ENCODE results near the gene PMP22.

PMP22 gene

DNA sequence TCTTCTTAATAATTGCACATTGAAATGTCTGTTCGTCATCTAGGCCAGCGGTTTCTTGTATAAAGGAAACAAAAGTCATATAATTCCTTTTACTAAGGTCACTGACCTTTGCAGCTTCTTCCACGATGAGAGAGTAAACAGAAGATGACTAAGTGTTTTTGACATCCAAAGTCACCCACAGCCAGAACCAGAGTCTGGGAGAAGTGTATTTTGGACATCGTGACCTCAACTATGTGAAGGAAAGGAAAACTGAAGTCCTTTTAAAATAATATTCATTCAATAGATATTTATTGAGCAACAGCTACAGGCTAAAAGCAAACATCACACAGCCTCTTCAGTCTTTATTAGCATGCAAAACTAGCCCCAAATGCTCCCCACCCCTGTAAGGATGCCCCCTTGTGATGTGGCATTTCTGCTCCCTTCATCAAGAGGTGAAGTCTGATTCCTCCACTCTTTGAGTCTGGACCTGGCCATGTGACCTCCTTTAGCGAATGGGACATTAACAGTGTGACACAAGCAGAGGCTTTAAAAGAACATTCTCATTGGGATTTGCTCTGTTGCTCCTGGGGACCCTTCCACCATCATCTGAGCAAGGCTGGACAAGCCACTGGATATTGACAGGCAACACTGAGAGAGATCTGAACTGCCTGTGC, 8.1 kb upstream of the PMP22 start:
- no peak for DNase-seq

DNA sequence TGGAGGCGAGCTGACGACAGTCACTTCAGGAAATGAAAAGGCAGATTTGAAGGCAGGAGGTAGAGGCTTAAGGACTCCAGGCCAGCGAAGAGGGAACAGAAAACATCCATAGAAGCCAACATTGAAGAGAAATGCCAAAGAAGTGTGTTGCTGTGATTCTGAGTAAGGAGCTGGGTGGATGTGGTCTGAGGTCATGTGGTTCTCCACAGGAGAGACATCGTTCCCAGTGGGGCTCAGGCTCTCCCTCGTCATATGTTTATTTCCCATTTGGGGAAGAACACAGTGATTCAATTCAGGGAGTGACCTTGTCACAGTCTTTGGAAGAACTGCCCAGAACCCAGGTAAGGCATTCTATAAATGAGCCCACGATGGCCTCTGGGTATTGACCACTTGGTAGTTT, 6.6 kb upstream of the PMP22 start:
- no peak for DNase-seq

DNA sequence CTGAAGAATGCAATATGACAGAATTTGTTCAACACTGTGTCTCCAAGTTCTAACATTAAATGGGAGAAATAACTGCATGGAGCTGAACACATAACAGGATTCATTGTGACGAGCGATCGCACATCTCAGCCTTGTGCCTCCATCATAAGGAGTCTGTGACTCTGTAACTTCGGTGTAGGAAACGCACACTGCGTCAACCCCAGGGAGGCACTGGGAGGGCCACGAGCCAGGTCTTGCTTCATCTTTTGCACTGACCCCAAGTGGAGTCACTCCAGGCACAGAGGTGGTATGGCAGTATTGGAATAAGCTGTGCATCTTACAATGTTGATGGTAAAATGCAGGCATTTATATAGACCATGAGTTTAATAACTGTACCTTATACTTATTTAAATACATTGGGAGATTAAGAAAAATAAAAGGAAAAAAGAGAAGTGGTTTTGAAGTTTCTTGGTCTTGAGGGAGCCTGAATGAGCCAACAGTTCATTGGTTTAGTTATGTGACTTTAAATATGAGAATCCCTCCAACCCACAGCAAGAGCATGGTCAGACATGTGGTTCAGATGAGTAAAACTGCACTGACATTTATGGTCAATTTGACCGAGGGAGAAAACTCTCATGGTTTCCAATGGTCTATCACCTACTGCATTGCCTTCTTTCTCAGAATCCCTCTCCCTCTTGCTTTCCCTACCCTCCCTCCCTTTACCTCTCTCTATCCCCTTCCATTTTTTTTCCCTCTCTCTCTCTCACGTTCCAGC, 5.7 kb upstream of the PMP22 start:
- no peak for DNase-seq

DNA sequence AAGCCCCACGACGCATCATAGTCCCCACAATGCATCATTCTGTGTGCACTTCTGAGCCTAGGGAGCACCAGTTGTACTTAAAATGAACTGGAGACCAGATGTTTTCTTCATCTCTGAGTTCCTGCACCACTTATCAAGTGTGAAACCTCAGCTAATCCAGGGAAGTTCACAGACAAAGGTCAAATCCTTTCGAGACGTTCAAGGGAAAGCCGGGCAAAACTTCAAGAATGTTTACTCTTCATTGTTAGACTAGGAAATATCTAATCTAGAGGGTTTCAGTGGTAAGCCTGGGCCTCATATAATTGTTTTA, 4.6 kb upstream of the PMP22 start:
- DNase-seq = no peak

DNA sequence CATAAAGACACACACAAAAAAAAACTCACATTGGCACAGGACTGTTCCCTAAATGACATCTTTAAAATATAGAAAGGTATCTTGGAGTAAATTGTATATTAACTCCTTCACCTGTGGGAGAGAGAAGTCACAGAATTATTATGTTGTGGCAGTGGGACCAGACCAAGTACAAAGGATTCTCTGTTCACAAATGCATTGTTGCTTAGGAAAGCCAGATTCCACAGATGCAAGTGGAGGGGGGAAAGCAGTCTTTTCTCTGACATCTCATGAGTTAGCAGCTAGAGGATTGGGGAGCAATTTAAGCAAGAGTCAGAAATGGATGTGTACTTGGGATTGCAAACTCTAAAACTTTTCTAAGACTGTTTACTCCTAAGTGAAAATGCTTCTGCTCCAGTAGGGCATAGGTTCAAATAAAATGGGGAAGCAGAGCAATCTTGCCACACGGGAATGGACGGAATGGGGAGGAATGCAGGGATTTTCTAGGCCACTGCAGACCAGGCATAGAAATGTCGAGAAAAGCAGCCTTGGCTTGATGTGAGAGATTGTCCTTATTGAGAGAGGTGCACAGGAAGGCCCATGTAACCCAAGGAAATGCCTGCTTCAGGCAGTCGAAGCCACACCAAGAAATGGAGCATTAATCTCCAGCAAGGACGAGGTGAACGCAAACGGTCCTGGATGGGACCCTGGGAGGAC, 4.1 kb upstream of the PMP22 start:
- no peak for DNase-seq

DNA sequence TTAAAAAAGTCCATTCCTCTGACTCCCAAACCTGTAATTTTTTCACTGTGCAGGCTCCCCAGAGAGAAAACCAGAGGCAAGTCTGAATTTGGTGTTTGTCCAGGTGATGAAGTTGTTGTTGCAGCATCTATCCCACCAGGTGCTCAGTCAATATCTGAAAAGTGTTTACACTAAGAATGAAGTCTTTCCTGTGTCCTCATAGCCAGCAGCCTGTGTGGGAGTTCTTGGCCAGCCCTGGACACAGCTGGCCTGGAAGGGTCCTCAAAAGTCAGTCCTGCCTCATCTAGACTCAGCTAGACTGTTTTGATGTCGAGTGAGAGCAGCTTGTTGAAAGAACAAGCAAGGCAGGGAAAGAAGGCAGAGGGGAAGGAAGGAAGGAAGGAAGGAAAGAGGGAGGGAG, 3.3 kb upstream of the PMP22 start:
- no peak for DNase-seq

DNA sequence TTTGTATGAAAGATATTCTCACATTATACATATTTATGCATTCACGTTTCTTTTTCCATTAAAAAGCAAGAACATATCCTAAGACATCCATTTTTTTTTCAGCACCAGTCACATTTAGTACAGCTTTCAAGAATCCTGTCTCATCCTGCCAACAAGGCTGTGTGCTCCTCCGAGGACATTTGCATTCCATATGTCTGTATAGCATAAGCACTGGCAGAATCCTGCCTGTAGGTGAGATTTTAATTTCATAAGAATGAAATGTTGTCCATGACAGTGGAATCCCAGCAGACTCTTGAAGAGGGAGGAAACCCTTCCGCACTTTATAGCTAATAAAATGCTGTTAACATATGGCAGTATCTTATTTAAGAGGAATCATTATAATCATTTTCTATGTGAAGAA, 2.9 kb upstream of the PMP22 start:
- DNase-seq = no peak

DNA sequence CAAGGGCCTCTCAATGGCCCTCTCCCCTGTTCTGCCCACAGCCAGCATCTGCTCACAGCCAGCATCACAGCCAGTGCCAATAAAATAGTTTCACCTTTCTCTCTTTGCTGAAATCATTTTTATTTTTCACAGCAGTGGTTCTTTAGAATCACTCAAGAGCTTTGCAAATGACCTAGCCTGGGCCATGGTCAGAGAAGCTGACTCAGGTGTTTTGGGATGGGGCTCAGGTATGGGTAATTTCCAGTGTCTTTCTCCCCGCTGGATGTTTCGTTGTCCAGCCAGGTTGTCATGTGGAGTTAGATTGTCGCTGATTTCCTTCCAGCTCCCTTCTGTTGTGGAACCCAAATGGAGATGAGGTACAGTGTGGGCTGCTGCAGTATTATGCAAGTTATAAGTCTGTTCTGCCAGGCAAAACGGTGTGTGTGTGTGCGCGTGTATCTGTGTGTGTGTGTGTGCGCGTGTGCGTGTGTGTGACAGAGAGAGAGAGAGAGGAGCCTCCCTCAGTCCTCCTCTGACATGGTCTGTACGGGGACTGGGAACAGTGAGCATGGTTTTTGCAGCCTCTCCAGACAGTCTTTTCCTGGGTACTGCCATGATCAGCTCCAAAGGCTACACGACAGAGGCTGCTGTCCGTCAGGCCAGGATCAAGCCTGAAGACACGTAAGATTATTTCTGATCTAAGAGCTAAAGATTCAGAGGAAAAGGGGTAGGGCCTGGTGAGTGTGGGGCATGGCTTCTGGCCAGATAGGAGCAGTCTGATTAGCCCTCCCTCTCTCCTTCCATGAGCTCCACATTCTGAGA, 1.4 kb upstream of the PMP22 start:
- no peak for DNase-seq

DNA sequence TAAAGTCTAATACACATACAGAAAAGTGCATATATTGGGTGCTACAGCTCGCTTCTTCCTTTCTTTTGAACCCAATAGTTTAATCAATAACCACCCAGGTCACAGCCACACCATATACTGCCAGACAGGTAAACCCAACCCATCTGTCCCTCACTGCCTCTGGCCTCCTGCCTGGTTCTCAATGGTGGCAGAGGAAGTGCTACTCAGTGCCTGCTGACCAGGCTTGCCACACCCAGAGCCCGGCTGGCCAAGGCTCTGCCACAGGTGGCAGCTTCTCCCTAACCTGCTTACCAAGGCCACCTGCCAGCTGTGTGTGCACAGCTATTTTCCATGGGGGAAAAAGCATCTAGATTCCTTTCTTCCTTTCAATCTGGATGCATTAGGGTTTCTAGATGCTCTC, 584 bp downstream of the PMP22 start:
- DNase-seq = no peak

DNA sequence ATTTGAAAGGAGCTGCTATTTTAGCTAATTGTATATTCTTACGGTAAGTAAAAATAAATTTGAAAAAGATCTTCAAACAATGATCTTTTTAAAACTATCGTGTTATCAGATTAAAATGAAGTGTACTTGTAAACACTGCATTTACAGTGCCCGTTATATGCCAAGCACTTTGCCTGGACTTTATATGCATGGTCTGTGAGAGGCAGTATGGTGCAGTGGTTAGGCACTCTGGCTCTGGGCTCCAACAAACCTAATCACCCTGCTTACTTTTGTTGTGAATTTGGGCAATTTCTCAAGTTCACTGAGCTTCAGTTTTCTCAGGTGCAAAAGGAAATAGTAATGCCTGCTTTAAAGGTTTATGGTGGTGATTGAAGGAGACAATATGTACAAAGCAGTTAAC, 1.4 kb downstream of the PMP22 start:
- DNase-seq = no peak

DNA sequence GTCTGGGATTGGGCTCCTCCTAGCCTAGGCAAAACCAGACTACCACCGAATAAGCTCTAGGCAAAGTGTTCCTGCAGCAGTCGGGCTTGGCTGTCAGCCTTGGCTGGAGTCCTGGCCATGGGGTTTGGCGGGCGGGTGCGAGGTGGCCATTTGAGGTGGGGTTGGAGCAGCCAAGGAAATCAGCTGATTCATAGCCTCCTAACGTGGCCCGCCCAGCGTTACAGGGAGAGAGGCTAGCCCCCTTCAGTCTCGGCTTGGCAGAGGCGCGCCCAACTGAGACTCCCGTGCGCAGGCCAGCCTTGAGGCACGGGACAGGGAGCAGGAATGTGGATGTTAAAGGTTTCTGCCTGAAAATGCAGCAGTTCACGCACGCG, 1.9 kb downstream of the PMP22 start:
- no peak for DNase-seq

DNA sequence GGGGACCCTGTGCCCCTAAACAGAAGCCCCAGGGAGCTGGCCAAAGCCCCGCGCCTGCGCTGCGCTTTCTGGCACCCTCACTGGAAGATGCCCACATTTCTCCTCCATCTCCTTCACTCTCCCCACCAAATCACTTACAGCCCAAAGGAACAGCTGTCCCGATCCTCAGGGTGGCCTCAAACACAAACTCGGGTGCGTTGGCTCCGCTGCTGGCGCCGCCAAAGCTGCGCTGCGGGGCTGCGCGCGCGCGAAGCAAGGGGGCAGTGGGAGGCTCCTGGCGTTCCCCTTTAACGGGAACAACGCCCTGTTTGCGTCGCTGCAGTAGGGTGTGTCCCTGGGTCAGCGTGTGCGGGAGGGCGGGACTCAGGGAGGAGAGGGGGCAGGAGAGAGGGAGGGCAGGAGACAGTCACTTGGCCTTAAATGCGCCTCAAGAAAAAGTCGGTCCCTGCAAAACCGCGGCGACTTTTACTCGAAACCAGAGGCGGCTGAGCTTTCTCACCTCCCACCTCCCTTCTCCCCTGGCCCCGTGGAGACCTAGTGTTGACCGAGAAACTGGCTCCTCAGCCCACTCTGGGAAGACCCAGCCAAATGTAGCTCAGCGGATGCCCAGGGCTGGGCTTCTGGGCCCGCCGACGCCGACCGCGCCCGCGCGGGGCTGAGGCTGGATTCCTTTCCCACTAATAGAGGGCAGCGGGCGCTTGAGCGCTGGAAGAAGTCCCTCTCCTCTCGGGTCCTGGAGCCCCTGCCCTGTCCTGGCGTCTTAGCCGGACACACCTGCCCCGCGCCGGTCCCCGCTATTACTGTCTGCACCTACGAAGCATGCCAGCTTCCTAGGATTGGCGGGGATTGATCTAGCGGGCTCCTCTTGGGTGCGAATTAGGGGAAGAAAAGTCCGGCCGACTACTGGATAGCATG, 2.6 kb downstream of the PMP22 start:
- no peak for DNase-seq

DNA sequence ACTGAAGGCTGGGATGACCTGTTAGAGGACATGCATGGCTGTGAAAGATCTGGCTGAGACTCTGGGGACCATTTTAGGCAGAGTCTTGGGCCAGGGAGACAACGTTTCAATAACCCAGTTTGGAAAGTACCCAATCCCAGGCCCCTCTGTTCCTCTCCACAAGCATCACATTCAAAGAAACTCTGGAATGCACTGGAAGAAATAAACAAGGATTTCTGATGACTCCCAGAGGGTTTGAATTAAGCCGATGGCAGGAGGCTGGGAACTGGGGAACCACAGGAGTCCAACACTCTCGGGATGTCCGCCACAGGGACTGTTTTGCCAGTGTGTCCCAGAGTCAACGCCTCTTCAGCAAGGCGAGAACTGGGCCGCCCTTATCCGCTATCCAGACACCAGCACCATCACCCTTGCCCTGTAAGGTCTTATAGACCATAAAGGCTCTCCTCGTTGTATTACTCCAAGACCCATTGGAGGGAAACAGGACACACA, 3.3 kb downstream of the PMP22 start:
- DNase-seq = no peak

DNA sequence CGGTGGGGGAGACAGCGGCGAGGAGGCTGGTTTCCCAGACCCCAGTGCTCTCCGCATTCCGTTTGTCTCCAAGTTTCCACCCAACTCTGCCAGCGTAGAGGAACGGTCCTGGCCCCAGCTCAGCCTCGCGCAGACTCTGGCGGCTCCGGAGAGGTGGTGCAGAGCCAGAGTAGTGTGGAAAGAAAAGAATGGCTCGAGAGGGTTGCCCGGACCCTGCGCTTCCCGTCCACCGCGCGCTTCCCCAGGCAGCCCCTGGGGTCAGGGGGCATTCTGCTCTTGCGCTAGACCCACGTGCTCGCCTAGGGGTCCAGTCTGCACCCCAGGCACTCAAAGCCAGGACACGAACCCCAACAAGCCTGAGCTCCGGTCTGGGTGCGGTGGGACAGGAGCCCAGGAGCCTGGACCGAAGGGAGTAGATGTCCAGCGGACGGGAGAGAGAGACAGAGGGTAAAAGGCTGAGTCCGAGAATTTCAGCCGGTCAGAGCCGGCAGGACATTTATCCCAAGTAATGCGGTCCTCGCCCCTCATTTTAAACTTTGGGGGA, 3.8 kb downstream of the PMP22 start:
- no peak for DNase-seq

DNA sequence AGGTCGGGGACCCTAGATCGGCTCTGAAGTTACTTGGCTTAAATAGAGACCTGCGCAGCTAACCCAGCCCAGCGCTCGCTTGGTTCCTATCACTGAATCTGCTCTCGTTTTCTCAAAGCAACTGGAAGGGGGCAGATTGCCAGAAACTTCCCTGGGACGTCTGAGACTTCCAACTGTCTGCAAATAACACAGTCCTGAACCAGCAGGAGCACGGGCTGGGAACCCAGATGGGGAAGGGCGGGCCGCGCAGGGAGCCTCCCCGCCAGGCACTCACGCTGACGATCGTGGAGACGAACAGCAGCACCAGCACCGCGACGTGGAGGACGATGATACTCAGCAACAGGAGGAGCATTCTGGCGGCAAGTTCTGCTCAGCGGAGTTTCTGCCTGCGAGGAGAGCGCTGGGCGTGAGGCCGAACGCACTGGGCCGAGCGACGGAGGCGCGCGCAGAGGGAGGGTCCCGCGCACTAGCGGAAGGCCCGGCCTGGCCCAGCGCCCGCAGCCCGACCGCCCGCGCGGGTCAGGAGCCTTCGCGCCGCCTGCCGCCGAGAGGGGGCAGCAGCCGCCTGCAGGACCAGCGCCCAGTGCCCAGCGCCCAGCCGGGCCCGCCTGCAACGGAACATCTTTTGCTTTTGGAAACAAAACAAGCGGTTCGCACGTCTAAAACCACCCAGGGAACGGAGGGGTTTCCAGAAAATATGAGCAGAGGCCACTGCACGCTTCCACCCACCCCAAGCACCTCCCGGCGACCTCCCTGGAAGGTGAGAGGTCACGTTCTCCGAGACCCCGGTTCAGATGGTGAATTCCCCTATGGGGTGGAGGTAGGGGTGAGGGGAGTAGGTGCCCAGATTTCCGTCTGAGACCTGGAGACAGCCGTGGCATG, 4.5 kb downstream of the PMP22 start:
- DNase-seq = peak; percentile 76

DNA sequence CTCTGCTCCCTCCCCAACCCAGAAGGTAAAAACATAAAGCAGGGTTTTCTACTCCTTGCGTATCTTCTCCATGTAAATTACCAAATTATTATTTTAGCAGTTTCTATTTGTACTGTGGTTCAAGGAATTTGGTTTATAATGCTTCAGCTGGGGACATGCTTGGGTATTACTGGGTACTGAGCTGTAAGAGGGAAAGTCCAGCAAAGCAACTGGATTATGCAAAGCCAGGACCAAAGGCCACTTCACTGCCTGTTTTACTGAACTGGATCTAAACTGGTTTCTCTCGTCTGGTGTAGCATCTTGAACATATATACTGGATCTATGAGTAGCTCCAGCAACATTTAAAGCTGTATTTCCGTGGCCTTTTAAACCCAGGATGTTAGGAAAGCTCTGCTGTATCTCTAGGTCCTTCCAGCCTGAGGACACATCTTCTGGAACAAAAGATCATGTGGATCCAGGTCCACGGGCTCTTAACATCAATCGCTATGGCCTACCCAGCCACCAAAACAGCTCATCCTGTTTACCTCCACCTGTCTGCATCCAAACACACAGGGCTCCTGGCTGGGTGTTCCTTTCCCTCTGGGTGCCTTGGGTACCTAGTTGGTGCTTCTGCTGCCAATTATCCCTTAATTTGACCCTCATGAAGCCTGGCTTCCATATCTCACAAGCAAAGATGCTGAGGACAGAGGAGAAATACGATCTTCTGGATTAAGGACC, 7.2 kb downstream of the PMP22 start:
- DNase-seq = no peak

DNA sequence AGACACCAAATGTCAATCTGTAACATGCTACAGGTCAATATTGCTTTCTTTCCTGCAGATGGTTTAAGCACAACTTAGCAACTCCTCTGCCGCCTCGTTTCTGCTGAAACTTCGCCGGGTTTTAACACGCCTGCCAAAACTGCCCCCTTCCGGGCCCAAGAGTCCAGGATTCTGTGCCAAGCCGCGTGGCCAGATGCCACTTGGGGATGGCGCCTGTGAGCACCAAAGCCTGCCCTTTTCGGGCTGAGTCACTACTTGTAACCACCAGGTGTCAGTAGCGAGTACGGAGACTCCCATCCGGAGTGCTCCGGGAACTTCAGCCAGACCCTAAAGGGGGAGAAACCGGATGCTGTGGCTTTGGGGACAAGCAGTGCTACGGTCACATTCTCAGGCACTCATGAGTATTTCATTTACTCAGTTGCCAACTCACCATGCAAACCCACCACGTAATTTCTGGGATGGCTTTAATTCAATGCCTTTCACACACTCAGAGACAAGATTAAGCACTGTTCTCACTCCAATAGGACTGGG, 7.8 kb downstream of the PMP22 start:
- DNase-seq = peak; percentile 85

DNA sequence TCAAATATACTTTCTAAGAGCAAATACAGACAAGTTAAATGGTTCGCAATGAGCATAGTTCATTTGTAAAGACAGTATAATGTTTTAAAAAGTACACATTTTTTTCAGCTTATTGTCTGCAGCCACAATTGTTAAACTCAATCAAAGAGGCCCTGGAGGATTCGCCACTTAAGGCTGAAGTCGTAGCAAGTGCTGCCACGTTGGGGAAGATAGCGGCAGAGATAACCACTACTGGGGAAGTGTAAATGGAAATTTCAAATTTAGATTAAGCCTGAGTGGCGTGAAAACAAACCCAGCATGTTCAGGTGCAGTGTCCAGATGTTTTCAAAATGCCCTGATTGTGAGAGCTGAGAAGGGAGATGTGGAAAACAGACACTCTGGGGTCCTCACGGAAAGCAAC, 8.4 kb downstream of the PMP22 start:
- no peak for DNase-seq

DNA sequence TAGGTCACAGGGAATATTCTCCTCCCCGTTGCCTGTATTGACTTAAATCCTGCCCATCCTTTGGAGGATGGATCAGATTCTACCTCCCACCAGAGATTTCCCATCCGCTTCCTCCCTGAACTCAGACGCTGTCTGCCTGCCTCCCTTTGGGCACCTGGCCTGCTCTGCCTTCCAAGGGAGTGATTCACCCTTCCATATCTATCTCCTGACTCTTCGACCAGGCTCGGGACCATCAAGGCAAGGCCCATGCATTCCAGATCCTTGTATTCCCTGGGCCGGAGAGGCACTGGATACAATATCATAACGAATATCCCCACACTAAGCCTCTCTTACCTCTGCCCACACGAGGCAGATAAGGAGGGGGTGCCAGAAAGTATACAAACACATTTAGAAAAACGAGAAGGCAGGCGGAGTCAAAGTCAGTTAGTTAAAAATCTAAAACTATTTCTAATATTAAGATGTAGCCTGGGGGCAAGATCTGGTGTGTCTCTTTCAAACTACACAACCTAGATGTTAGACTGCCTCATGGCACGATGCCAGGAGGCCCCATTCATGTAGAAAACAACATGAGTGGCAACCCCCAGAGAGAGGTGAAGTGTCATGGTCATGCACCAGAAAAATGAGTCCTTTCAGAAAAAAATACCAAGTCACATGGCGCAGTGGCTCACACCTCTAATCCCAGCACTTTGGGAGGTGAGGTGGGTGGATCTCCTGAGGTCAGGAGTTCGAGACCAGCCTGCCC, 9.2 kb downstream of the PMP22 start:
- no peak for DNase-seq

Measured in RPMI8226 (cell line).